Measurements from ENCODE around the gene RINL.
"Not testable (repeated sequence)": the region's sequence is repeated elsewhere in the genome, so short reads cannot be mapped to it uniquely, and the experiment has no call there.

DNA sequence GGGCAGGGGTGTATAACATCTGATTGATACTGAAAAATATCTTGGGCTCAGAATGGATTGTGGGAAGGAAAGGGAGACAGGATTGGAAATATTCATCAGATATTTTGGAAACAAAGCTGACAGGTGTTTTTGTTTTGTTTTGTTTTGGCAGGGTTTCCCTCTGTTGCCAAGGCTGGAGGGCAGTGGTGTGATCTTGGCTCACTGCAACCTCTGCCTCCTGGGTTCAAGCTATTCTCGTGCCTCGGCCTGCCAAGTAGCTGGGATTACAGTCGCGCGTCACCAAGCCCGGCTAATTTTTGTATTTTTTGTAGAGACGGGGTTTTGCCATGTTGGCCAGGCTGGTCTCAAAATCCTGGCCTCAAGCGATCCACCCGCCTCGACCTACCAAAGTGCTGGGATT lies 4.7 kb downstream of the RINL start:
- TF ChIP-seq, protein P1, sequence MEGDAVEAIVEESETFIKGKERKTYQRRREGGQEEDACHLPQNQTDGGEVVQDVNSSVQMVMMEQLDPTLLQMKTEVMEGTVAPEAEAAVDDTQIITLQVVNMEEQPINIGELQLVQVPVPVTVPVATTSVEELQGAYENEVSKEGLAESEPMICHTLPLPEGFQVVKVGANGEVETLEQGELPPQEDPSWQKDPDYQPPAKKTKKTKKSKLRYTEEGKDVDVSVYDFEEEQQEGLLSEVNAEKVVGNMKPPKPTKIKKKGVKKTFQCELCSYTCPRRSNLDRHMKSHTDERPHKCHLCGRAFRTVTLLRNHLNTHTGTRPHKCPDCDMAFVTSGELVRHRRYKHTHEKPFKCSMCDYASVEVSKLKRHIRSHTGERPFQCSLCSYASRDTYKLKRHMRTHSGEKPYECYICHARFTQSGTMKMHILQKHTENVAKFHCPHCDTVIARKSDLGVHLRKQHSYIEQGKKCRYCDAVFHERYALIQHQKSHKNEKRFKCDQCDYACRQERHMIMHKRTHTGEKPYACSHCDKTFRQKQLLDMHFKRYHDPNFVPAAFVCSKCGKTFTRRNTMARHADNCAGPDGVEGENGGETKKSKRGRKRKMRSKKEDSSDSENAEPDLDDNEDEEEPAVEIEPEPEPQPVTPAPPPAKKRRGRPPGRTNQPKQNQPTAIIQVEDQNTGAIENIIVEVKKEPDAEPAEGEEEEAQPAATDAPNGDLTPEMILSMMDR (IDR thresholded peaks at IDR 0.05; ENCODE audit: poor library complexity, severe bottlenecking) = not testable (repeated sequence)
- not testable (repeated sequence) for TF ChIP-seq EZH2 (IDR thresholded peaks at IDR 0.05; ENCODE audit: borderline replicate concordance, insufficient read depth, low read length, poor library complexity, severe bottlenecking); POLR2AphosphoS5 (IDR thresholded peaks at IDR 0.05); RAD21 (conservative IDR thresholded peaks at IDR 0.05)

Data from neural cell (in vitro differentiated cells).